K562 (cell line): ENCODE data around the gene CRAT. TPM values are rescaled to one million over a fixed set of nuclear protein-coding genes. Genes with fewer than 3 reads are reported as not detected.

ENCODE experiments used
- KAT7 ChIP-seq: sonication (generic); formaldehyde crosslinking; IDR thresholded peaks from 2 replicates; pipeline ENCODE4 v1.8.0; 2022; ENCODE audit warnings: missing genetic modification reagents, mild to moderate bottlenecking, borderline replicate concordance
- KLF6 ChIP-seq: fragments of 250-450 bp; sonication (Bioruptor Pico); IDR thresholded peaks from 2 replicates; pipeline ENCODE4 v1.4.0; 2020; ENCODE audit warnings: mild to moderate bottlenecking, moderate library complexity, borderline replicate concordance
- NUFIP1 ChIP-seq: fragments of 450-650 bp; IDR thresholded peaks from 2 replicates; pipeline ENCODE4 v1.6.1; 2018; ENCODE audit not compliant: partially characterized antibody
- WHSC1 ChIP-seq: IDR thresholded peaks from one replicate; pipeline ENCODE4 v1.6.1; 2012; ENCODE audit warnings: low read length, control low read depth, inconsistent platforms
- ZNF445 ChIP-seq: fragments of 250-450 bp; sonication (Bioruptor Pico); IDR thresholded peaks from 2 replicates; pipeline ENCODE4 v1.4.0; 2020; ENCODE audit warnings: low read depth, mild to moderate bottlenecking, moderate library complexity
- polyA plus RNA-seq, 8 experiments: library from polyadenylated mRNA; depleted of rRNA in 4 of 8; stranded (reverse) in 5 of 8; unstranded in 3 of 8; fragments of >200 nt; fragmentation: Nextera tagmentation in 2 of 8; fragmentation: Illumina TruSeq in 1 of 8; extraction: Ambion mirVana in 2 of 8; extraction: Trizol in 1 of 8; gene quantifications; 2 replicates each; pipeline versions ENCODE4 v1.2.1 to v1.2.3, GENCODE V29; 2011 to 2014; ENCODE audit warnings: inconsistent platforms in 1 of 8, missing spikeins in 1 of 8
- total RNA-seq, 7 experiments: library from RNA; depleted of rRNA in 6 of 7; stranded (reverse); fragments of >200 nt in 6 of 7; fragmentation: Illumina TruSeq in 2 of 7; extraction: Trizol in 2 of 7; gene quantifications; 2 replicates each; pipeline versions ENCODE4 v1.2.1 to v1.2.3, GENCODE V29; 2011 to 2021; ENCODE audit warnings: low replicate concordance in 1 of 7
- TF ChIP-seq, protein P1 (sequence below): fragments of 450-650 bp; IDR thresholded peaks from 2 replicates; pipeline ENCODE4 v1.6.1; 2016; ENCODE audit warnings: low read depth
- TF ChIP-seq, protein P2 (sequence below): fragments of 450-650 bp; IDR thresholded peaks from 2 replicates; pipeline ENCODE4 v1.7.1; 2018; ENCODE audit warnings: mild to moderate bottlenecking, low read depth; ENCODE audit not compliant: partially characterized antibody
- TF ChIP-seq, protein P3 (sequence below), 2 experiments: IDR thresholded peaks; 2 replicates each; pipeline ENCODE4 v1.6.1; 2011; ENCODE audit warnings: borderline replicate concordance in 1 of 2, control low read depth in 1 of 2, low read depth in 1 of 2, low read length in 1 of 2, mild to moderate bottlenecking in 1 of 2, mixed read lengths in 1 of 2, moderate library complexity in 1 of 2; ENCODE audit not compliant: insufficient read depth in 1 of 2, insufficient read length in 1 of 2, poor library complexity in 1 of 2, severe bottlenecking in 1 of 2; ENCODE audit errors: extremely low read depth in 1 of 2

The CRAT gene
- total and polyA plus RNA-seq, 9 of the 15 experiments (the other 6 are each of a cell fraction or from before 2014, with no cell fraction given): 0.20 to 13.8 (median 5.4) TPM

DNA sequence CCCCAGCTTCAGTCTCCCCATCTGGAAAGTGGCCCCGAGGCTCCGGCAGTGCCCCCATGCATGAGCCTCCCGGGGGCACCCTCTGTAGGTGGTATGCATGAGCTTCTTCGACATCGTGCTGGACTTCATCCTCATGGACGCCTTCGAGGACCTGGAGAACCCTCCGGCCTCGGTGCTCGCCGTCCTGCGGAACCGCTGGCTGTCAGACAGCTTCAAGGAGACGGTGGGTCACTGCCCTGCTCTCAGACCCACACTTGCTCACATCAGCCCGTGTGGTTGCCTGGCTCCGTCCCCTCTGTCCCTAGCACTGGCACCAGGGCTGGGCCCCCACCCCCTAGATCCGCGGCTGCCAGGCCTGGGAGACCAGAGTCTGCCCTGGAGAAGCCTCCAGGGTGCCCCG lies 42.5 kb downstream of the CRAT start (continued):
- TF ChIP-seq, protein P1, sequence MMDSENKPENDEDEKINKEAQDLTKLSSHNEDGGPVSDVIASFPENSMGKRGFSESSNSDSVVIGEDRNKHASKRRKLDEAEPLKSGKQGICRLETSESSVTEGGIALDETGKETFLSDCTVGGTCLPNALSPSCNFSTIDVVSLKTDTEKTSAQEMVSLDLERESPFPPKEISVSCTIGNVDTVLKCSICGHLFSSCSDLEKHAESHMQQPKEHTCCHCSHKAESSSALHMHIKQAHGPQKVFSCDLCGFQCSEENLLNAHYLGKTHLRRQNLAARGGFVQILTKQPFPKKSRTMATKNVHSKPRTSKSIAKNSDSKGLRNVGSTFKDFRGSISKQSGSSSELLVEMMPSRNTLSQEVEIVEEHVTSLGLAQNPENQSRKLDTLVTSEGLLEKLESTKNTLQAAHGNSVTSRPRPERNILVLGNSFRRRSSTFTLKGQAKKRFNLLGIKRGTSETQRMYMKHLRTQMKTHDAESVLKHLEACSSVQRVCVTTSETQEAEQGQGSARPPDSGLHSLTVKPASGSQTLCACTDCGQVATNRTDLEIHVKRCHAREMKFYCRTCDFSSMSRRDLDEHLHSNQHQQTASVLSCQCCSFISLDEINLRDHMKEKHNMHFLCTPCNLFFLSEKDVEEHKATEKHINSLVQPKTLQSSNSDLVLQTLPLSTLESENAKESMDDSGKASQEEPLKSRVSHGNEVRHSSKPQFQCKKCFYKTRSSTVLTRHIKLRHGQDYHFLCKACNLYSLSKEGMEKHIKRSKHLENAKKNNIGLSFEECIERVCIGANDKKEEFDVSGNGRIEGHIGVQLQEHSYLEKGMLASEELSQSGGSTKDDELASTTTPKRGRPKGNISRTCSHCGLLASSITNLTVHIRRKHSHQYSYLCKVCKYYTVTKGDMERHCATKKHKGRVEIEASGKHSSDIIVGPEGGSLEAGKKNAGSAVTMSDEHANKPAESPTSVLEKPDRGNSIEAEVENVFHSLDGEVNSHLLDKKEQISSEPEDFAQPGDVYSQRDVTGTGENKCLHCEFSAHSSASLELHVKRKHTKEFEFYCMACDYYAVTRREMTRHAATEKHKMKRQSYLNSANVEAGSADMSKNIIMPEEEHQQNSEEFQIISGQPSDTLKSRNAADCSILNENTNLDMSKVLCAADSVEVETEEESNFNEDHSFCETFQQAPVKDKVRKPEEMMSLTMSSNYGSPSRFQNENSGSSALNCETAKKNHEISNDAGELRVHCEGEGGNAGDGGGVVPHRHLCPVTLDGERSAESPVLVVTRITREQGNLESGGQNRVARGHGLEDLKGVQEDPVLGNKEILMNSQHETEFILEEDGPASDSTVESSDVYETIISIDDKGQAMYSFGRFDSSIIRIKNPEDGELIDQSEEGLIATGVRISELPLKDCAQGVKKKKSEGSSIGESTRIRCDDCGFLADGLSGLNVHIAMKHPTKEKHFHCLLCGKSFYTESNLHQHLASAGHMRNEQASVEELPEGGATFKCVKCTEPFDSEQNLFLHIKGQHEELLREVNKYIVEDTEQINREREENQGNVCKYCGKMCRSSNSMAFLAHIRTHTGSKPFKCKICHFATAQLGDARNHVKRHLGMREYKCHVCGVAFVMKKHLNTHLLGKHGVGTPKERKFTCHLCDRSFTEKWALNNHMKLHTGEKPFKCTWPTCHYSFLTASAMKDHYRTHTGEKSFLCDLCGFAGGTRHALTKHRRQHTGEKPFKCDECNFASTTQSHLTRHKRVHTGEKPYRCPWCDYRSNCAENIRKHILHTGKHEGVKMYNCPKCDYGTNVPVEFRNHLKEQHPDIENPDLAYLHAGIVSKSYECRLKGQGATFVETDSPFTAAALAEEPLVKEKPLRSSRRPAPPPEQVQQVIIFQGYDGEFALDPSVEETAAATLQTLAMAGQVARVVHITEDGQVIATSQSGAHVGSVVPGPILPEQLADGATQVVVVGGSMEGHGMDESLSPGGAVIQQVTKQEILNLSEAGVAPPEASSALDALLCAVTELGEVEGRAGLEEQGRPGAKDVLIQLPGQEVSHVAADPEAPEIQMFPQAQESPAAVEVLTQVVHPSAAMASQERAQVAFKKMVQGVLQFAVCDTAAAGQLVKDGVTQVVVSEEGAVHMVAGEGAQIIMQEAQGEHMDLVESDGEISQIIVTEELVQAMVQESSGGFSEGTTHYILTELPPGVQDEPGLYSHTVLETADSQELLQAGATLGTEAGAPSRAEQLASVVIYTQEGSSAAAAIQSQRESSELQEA: no peak
- TF ChIP-seq ZNF445 (CRISPR knock-in tag): no peak
- TF ChIP-seq, protein P2, sequence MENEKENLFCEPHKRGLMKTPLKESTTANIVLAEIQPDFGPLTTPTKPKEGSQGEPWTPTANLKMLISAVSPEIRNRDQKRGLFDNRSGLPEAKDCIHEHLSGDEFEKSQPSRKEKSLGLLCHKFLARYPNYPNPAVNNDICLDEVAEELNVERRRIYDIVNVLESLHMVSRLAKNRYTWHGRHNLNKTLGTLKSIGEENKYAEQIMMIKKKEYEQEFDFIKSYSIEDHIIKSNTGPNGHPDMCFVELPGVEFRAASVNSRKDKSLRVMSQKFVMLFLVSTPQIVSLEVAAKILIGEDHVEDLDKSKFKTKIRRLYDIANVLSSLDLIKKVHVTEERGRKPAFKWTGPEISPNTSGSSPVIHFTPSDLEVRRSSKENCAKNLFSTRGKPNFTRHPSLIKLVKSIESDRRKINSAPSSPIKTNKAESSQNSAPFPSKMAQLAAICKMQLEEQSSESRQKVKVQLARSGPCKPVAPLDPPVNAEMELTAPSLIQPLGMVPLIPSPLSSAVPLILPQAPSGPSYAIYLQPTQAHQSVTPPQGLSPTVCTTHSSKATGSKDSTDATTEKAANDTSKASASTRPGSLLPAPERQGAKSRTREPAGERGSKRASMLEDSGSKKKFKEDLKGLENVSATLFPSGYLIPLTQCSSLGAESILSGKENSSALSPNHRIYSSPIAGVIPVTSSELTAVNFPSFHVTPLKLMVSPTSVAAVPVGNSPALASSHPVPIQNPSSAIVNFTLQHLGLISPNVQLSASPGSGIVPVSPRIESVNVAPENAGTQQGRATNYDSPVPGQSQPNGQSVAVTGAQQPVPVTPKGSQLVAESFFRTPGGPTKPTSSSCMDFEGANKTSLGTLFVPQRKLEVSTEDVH: no peak
- TF ChIP-seq, protein P3, sequence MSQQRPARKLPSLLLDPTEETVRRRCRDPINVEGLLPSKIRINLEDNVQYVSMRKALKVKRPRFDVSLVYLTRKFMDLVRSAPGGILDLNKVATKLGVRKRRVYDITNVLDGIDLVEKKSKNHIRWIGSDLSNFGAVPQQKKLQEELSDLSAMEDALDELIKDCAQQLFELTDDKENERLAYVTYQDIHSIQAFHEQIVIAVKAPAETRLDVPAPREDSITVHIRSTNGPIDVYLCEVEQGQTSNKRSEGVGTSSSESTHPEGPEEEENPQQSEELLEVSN (IDR thresholded peaks at IDR 0.05; ENCODE audit: borderline replicate concordance in 1 of 2, extremely low read depth in 1 of 2, insufficient read depth in 1 of 2, insufficient read length in 1 of 2, low read depth in 1 of 2, low read length in 1 of 2, poor library complexity in 1 of 2, severe bottlenecking in 1 of 2): peak in 1 of 2 experiments; percentile 36
- TF ChIP-seq NUFIP1: no peak
- TF ChIP-seq WHSC1: peak; percentile 71
- no peak for TF ChIP-seq KLF6 (CRISPR knock-in tag)
- TF ChIP-seq KAT7 (CRISPR knock-in tag): no peak
